ENCODE results near the gene TENT4A. TPM values are rescaled to one million over a fixed set of nuclear protein-coding genes. Genes with fewer than 3 reads are reported as not detected.

Gene TENT4A
- polyA plus RNA-seq, 12 donors: 14.5 to 36.0 (median 17.2) TPM; not detected in 1

- no peak for DNase-seq
These were observed 14.5 kb upstream of the TENT4A start for GRCh38 chr5:6698696-6699095.

- DNase-seq: no peak
These were observed 13.9 kb upstream of the TENT4A start for GRCh38 chr5:6699357-6699756.

- DNase-seq: no peak
These were observed 13.1 kb upstream of the TENT4A start for GRCh38 chr5:6700074-6700684.

GRCh38 chr5:6700685-6701355 is 12.4 kb upstream of the TENT4A start:
- DNase-seq: no peak

GRCh38 chr5:6701491-6701890 is 11.7 kb upstream of the TENT4A start:
- no peak for DNase-seq

GRCh38 chr5:6702633-6703032 is 10.6 kb upstream of the TENT4A start:
- DNase-seq: no peak

GRCh38 chr5:6703806-6704205 is 9.4 kb upstream of the TENT4A start:
- DNase-seq: no peak

GRCh38 chr5:6704361-6704851 is 8.8 kb upstream of the TENT4A start:
- DNase-seq: no peak

GRCh38 chr5:6705088-6705487 is 8.1 kb upstream of the TENT4A start:
- DNase-seq: no peak

GRCh38 chr5:6705959-6706358 is 7.3 kb upstream of the TENT4A start:
- no peak for DNase-seq

GRCh38 chr5:6707852-6708251 is 5.4 kb upstream of the TENT4A start:
- DNase-seq: no peak

- no peak for DNase-seq
These were observed 4.4 kb upstream of the TENT4A start for GRCh38 chr5:6708814-6709213.

GRCh38 chr5:6710070-6710469 is 3.2 kb upstream of the TENT4A start:
- DNase-seq: no peak

- DNase-seq: no peak
These were observed 2.5 kb upstream of the TENT4A start for GRCh38 chr5:6710551-6711318.

- DNase-seq: no peak
These were observed 1.7 kb upstream of the TENT4A start for GRCh38 chr5:6711409-6712141.

GRCh38 chr5:6712142-6712576 is 1.1 kb upstream of the TENT4A start:
- peak; percentile 39 for DNase-seq

GRCh38 chr5:6712577-6713273 is 507 bp upstream of the TENT4A start:
- peak; percentile 98 for DNase-seq

GRCh38 chr5:6714226-6715041 is 1.2 kb downstream of the TENT4A start:
- no peak for DNase-seq

- no peak for DNase-seq
These were observed 2.0 kb downstream of the TENT4A start for GRCh38 chr5:6715271-6715670.

Data from muscle of arm (tissue), 12 donors.